Measurements from ENCODE around the gene UNC5CL. TPM values are rescaled to one million over a fixed set of nuclear protein-coding genes. Genes with fewer than 3 reads are reported as not detected.

UNC5CL gene
- total RNA-seq, 1 experiment from 2014 or later, result 0.81 TPM

DNA sequence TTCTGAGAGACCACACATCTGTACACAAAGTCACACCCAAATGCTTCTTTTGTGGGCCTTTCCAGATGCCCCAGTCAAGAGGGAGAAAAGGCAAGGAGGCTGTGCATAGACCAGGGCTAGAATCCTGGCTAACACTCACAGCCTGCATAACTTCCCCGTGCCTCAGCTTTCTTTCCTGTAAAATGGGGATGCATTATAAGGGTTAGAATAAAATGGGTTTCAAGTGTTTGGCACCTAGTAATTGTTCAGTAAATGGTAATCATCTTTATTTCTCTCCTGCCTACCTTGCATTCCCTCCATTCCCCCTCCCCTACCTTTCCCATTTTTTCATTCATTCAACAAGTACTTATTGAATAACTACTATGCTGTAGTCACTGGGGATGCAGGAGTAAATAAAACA lies 29.4 kb downstream of the UNC5CL start:
- H3K27ac Mint-ChIP-seq, result no peak overlapping the region
- H3K36me3 Mint-ChIP-seq (ENCODE audit: insufficient read depth in 1 of 3, low read depth in 3 of 3), result no peaks in the 10 kb centered on the region
- peaks cover 5 to 7% of the 10 kb centered on the region in 2 experiments for H3K4me1 Mint-ChIP-seq
- Histone ChIP-seq H4K20me1 (ENCODE audit: control insufficient read depth, insufficient read depth, insufficient read length) (no peaks in the 10 kb centered on the region), H2BK15ac (ENCODE audit: low read depth, low read length) (no peak overlapping the region), H3K23ac (ENCODE audit: insufficient read length, low read depth, low read length) (no peak overlapping the region), H3K18ac (ENCODE audit: insufficient read length, low read depth, low read length) (no peak overlapping the region), H3K23me2 (ENCODE audit: insufficient read length, low read depth, low read length, poor library complexity, severe bottlenecking) (no peaks in the 10 kb centered on the region), H3K14ac (ENCODE audit: insufficient read depth, low read length) (no peak overlapping the region), H2BK12ac (ENCODE audit: insufficient read length, low read depth, low read length) (no peak overlapping the region), H3K9me3 (ENCODE audit: control insufficient read depth, low read depth, low read length) (no peaks in the 10 kb centered on the region), H4K5ac (ENCODE audit: insufficient read length, low read depth, low read length) (no peak overlapping the region), H2BK120ac (ENCODE audit: low read depth, low read length, poor library complexity, severe bottlenecking) (no peak overlapping the region), H2AK5ac (ENCODE audit: insufficient read length, low read length) (no peak overlapping the region), H2AFZ (ENCODE audit: low read length) (no peak overlapping the region), H3K27me3 (ENCODE audit: insufficient read depth, low read length) (no peaks in the 10 kb centered on the region), H3K4me1 (ENCODE audit: insufficient read depth, low read length) (peaks cover 2% of the 10 kb centered on the region; the same call in 1 of the 2 replicates), H3K4ac (ENCODE audit: low read depth, low read length) (no peak overlapping the region), H3K4me2 (ENCODE audit: insufficient read depth, insufficient read length, low read length) (no peak overlapping the region), H3K27ac (ENCODE audit: insufficient read length, low read depth, low read length) (no peak overlapping the region), H3K56ac (ENCODE audit: insufficient read length, low read depth, low read length) (no peak overlapping the region), H3K79me2 (ENCODE audit: insufficient read depth, low read length) (no peaks in the 10 kb centered on the region), H4K91ac (ENCODE audit: insufficient read length, low read depth, low read length) (no peak overlapping the region), H4K8ac (replicated peaks; ENCODE audit: insufficient read length, low read depth, low read length) (no peak overlapping the region), H3K9ac (ENCODE audit: extremely low read depth, insufficient read length, low read length) (no peak overlapping the region), H3K79me1 (ENCODE audit: insufficient read depth, low read depth, low read length, poor library complexity, severe bottlenecking) (no peaks in the 10 kb centered on the region), H2BK5ac (ENCODE audit: insufficient read length, low read length) (no peak overlapping the region), H2BK20ac (ENCODE audit: low read depth, low read length, poor library complexity, severe bottlenecking) (no peak overlapping the region), H3T11ph (ENCODE audit: low read length) (no peak overlapping the region)
- H3K9me3 Mint-ChIP-seq, result no peaks in the 10 kb centered on the region
- DNase-seq, result no peak
- H3K4me3 Mint-ChIP-seq, result no peak overlapping the region
- TF ChIP-seq, protein P1, sequence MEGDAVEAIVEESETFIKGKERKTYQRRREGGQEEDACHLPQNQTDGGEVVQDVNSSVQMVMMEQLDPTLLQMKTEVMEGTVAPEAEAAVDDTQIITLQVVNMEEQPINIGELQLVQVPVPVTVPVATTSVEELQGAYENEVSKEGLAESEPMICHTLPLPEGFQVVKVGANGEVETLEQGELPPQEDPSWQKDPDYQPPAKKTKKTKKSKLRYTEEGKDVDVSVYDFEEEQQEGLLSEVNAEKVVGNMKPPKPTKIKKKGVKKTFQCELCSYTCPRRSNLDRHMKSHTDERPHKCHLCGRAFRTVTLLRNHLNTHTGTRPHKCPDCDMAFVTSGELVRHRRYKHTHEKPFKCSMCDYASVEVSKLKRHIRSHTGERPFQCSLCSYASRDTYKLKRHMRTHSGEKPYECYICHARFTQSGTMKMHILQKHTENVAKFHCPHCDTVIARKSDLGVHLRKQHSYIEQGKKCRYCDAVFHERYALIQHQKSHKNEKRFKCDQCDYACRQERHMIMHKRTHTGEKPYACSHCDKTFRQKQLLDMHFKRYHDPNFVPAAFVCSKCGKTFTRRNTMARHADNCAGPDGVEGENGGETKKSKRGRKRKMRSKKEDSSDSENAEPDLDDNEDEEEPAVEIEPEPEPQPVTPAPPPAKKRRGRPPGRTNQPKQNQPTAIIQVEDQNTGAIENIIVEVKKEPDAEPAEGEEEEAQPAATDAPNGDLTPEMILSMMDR (conservative IDR thresholded peaks at IDR 0.05), result no peak
- peaks cover 6% of the 10 kb centered on the region for H3K27me3 Mint-ChIP-seq (ENCODE audit: low read depth)
- WGBS (ENCODE audit: extremely low coverage, insufficient read length, low lambda C conversion rate), result no CpG with 5 or more reads among the region's 1 CpG
